ENCODE data around the gene GDNF. TPM values are rescaled to one million over a fixed set of nuclear protein-coding genes. Genes with fewer than 3 reads are reported as not detected.

GDNF gene
- total and polyA plus RNA-seq, 2 donors (not counting 1 experiment from before 2014, with no cell fraction given): not detected

GRCh38 chr5:37858250-37858649, 18.4 kb upstream of the GDNF start:
- Histone ChIP-seq H3K4me3 (ENCODE audit: control extremely low read depth in 1 of 5, extremely low read depth in 1 of 5, insufficient read depth in 1 of 5, low read depth in 2 of 5, low read length in 4 of 5) (no peak overlapping the region), H3K79me2 (ENCODE audit: control insufficient read depth, insufficient read depth, low read length) (no peaks in the 10 kb centered on the region), H3K4me1 (ENCODE audit: control insufficient read depth in 2 of 2, insufficient read depth in 2 of 2, low read length in 2 of 2) (peaks cover 0 to 6% of the 10 kb centered on the region in 2 donors), H3K27ac (ENCODE audit: low read length in 2 of 2) (no peak overlapping the region), H3K27me3 (replicated peaks in 1 of 4; ENCODE audit: control extremely low read depth in 1 of 4, control insufficient read depth in 3 of 4, insufficient read depth in 4 of 4, low read length in 3 of 4) (peaks cover 0 to 5% (median 0%) of the 10 kb centered on the region in 4 experiments), H4K20me1 (ENCODE audit: control insufficient read depth, insufficient read depth, low read length, poor library complexity, severe bottlenecking) (no peaks in the 10 kb centered on the region), H3K4me2 (replicated peaks; ENCODE audit: low read depth, low read length, poor library complexity, severe bottlenecking) (no peak overlapping the region), H3K36me3 (replicated peaks in 1 of 2; ENCODE audit: control extremely low read depth in 1 of 2, control insufficient read depth in 1 of 2, extremely low read depth in 1 of 2, insufficient read depth in 2 of 2, low read length in 1 of 2) (no peaks in the 10 kb centered on the region), H3K9me3 (ENCODE audit: control extremely low read depth in 1 of 3, control insufficient read depth in 2 of 3, insufficient read depth in 1 of 3, low read length in 2 of 3) (peaks cover 0 to 2% (median 0%) of the 10 kb centered on the region in 3 donors), H3K9ac (ENCODE audit: low read length) (no peak overlapping the region), H2AFZ (ENCODE audit: insufficient read depth, low read depth, low read length, poor library complexity, severe bottlenecking) (no peak overlapping the region)
- DNase-seq (no peak), ATAC-seq (ENCODE audit: low read depth) (no peak)
- Mint-ChIP-seq H3K4me3 (no peak overlapping the region), H3K27me3 (peaks cover 2% of the 10 kb centered on the region), H3K4me1 (peaks cover 10% of the 10 kb centered on the region), H3K27ac (no peak overlapping the region), H3K9me3 (ENCODE audit: insufficient read depth) (peaks cover 4% of the 10 kb centered on the region)
- TF ChIP-seq EZH2 (IDR thresholded peaks at IDR 0.05; ENCODE audit: borderline replicate concordance, insufficient read depth, low read depth, low read length, poor library complexity, severe bottlenecking): no peak
- TF ChIP-seq CTCF (IDR thresholded peaks at IDR 0.05): no peak
- ChIA-PET POLR2A (no interaction called here), CTCF (no interaction called here)
- intact Hi-C loops (cut with micrococcal nuclease): no loop called here

DNA sequence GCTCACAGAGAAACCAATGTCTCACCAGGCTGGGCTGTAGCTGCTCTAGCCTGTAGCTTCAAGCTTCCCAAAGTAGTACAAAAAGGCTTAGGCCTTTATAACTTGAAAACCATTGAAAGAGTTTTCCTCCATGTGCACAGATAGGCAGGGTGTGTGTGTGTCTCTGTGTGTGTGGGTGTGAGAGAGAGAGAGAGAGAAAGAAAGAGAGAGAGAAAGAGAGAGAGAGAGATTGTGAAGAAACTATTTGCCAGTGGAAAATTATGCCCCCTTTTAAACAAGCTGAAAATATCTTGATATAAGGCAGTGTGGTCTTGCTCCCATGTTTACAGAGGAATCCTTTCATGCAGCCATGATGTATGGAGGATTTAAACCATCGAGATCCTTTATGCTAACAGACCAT, 17.9 kb upstream of the GDNF start:
- peaks cover 2% of the 10 kb centered on the region for H3K27me3 Mint-ChIP-seq
- no peak overlapping the region for H3K27ac Mint-ChIP-seq
- no peak overlapping the region for H3K4me3 Mint-ChIP-seq
- Histone ChIP-seq H3K79me2 (ENCODE audit: control insufficient read depth, insufficient read depth, low read length) (no peaks in the 10 kb centered on the region), H3K9me3 (ENCODE audit: control extremely low read depth in 1 of 3, control insufficient read depth in 2 of 3, insufficient read depth in 1 of 3, low read length in 2 of 3) (peaks cover 0 to 2% (median 0%) of the 10 kb centered on the region in 3 donors), H3K27ac (ENCODE audit: low read length in 2 of 2) (no peak overlapping the region), H3K4me3 (ENCODE audit: control extremely low read depth in 1 of 5, extremely low read depth in 1 of 5, insufficient read depth in 1 of 5, low read depth in 2 of 5, low read length in 4 of 5) (no peak overlapping the region), H3K9ac (ENCODE audit: low read length) (no peak overlapping the region), H3K27me3 (replicated peaks in 1 of 4; ENCODE audit: control extremely low read depth in 1 of 4, control insufficient read depth in 3 of 4, insufficient read depth in 4 of 4, low read length in 3 of 4) (peaks cover 0 to 5% (median 0%) of the 10 kb centered on the region in 4 experiments), H2AFZ (ENCODE audit: insufficient read depth, low read depth, low read length, poor library complexity, severe bottlenecking) (no peak overlapping the region), H4K20me1 (ENCODE audit: control insufficient read depth, insufficient read depth, low read length, poor library complexity, severe bottlenecking) (no peaks in the 10 kb centered on the region), H3K36me3 (replicated peaks in 1 of 2; ENCODE audit: control extremely low read depth in 1 of 2, control insufficient read depth in 1 of 2, extremely low read depth in 1 of 2, insufficient read depth in 2 of 2, low read length in 1 of 2) (no peaks in the 10 kb centered on the region), H3K4me1 (ENCODE audit: control insufficient read depth in 2 of 2, insufficient read depth in 2 of 2, low read length in 2 of 2) (peaks cover 0 to 6% of the 10 kb centered on the region in 2 donors), H3K4me2 (replicated peaks; ENCODE audit: low read depth, low read length, poor library complexity, severe bottlenecking) (no peak overlapping the region)
- peaks cover 4% of the 10 kb centered on the region for H3K9me3 Mint-ChIP-seq (ENCODE audit: insufficient read depth)
- intact Hi-C loops (cut with micrococcal nuclease): no loop called here
- no peak for DNase-seq
- CTCF ChIA-PET: interaction anchor here (0.6 kb wide), 1 partner anchor 741 kb away, joined by 3 read pairs; no protein-coding TSS in a partner anchor
- WGBS (ENCODE audit: insufficient coverage): no CpG with 5 or more reads among the region's 1 CpG
- POLR2A ChIA-PET: no interaction called here
- TF ChIP-seq EZH2 (IDR thresholded peaks at IDR 0.05; ENCODE audit: borderline replicate concordance, insufficient read depth, low read depth, low read length, poor library complexity, severe bottlenecking) (no peak), CTCF (IDR thresholded peaks at IDR 0.05) (no peak)
- ATAC-seq (ENCODE audit: low read depth): no peak
- H3K4me1 Mint-ChIP-seq: peaks cover 10% of the 10 kb centered on the region
